GM10266 (cell line): ENCODE data around the gene GPX1.
"Not testable (repeated sequence)": the region's sequence is repeated elsewhere in the genome, so short reads cannot be mapped to it uniquely, and the experiment has no call there.

Experiments used
- DNase-seq: peaks from one replicate; pipeline ENCODE4 v3.0.0; 2012; ENCODE audit errors: extremely low spot score
- TF ChIP-seq, protein P1 (sequence below): IDR thresholded peaks from 2 replicates; pipeline ENCODE4 v1.5.1; 2012; ENCODE audit warnings: mild to moderate bottlenecking, low read depth; ENCODE audit not compliant: control insufficient read depth, insufficient read depth; ENCODE audit errors: missing control alignments

Gene GPX1

GRCh38 chr3:49341996-49342395, 16.2 kb downstream of the GPX1 start:
- TF ChIP-seq, protein P1, sequence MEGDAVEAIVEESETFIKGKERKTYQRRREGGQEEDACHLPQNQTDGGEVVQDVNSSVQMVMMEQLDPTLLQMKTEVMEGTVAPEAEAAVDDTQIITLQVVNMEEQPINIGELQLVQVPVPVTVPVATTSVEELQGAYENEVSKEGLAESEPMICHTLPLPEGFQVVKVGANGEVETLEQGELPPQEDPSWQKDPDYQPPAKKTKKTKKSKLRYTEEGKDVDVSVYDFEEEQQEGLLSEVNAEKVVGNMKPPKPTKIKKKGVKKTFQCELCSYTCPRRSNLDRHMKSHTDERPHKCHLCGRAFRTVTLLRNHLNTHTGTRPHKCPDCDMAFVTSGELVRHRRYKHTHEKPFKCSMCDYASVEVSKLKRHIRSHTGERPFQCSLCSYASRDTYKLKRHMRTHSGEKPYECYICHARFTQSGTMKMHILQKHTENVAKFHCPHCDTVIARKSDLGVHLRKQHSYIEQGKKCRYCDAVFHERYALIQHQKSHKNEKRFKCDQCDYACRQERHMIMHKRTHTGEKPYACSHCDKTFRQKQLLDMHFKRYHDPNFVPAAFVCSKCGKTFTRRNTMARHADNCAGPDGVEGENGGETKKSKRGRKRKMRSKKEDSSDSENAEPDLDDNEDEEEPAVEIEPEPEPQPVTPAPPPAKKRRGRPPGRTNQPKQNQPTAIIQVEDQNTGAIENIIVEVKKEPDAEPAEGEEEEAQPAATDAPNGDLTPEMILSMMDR: no peak
- DNase-seq: no peak

GRCh38 chr3:49339941-49340800, 18.0 kb downstream of the GPX1 start, which contains the start of gene USP4:
Gene USP4, minus strand, starts transcription at chr3:49340053. Its CDS starts 29 bp downstream, at chr3:49340024.
- TF ChIP-seq, protein P1: peak; percentile 70
- peak; percentile 92 for DNase-seq

DNA sequence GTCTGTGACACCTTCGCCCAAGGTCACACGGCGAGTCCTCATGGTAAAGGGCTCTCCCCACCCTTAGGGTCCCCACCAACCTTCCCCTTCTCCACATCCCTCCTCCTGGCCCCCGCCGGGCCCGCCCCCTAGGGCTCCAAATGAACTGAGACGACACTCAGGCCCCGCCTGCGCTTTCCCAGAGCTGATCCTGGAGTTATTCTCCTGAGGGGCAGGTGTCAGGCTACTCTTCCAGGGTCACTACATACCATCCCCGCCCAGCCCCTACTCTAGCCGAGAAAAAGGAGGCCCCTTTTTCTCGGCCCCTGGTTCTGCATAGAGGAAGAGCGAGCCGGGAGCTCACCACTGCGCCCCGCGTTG, 18.6 kb downstream of the GPX1 start:
- DNase-seq: no peak
- TF ChIP-seq, protein P1: no peak

GRCh38 chr3:49333916-49334633, 24.1 kb downstream of the GPX1 start:
- TF ChIP-seq, protein P1: no peak
- no peak for DNase-seq

DNA sequence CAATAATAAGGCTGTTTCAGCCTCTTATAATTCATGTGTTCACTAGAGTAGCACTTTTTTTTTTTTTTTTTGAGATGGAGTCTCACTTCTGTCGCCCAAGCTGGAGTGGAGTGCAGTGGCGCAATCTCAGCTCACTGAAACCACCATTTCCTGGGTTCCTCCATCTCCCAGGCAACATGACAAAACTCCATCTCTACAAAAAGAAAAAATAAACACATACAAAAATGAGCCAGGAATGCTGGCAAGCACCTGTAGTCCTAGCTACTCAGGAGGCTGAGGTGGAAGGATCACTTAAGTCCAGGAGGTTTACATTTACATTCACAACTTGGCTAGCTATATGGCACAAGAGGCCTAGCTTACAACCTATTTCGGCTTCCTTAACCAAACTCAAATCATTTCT, 25.1 kb downstream of the GPX1 start:
- TF ChIP-seq, protein P1: no peak
- no peak for DNase-seq

- DNase-seq: no peak
- TF ChIP-seq, protein P1: no peak
Measured at GRCh38 chr3:49329186-49329585, 29.0 kb downstream of the GPX1 start.

DNA sequence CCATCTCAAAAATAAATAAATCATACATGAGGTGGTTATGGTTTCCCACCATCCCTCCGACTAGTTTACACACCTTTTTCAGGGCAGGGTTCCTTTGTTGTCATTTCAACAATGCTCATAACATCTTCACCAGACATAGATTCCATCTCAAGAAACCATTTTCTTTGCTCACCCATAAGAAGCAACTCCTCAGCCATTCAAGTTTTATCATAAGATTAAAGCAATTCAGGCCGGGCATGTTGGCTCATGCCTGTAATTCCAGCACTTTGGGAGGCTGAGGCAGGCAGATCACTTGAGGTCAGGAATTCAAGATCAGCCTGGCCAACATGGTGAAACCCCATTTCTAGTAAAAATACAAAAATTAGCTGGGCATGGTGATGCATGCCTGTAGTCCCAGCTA, 29.8 kb downstream of the GPX1 start:
- DNase-seq: not testable (repeated sequence)
